ENCODE data around the gene CIROP.

DNA sequence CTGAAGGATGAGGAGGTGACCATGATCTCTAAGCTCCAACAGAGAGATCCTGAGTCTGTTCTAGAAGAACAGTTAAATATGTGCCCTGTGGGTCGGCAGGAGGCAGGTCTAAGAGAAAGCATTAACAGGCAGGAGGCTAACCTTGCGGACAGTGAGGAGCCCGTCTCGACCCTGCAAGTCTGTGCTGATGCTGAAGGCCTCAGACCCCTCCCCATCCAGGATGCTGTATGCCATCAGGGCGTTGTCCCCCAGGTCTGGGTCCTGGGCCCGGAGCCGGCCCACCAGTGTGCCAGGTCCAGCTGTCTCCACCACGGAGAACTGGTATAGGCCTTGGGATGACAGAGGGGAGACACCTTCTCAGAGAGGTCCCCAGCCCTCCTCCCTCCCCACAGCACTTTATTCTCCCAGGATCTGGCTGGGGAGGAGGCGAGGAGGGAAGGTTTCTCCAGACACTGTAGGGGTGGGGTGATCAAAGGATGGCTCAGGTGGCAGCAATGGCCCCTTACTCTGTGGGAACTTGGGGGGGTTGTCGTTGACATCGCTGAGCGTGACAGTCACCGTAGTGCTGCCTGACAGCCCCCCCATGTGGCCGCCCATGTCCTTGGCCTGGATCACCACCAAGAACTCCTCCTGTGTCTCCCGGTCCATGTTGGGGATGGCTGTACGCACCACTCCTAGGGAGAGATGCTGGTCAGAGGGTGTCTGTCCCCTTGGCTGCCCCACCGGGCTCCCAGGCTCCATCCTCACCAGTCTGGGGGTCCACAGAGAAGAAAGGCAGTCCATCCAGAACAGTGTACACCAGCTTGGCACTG, 50.6 kb downstream of the CIROP start:
- TF ChIP-seq, protein P1, sequence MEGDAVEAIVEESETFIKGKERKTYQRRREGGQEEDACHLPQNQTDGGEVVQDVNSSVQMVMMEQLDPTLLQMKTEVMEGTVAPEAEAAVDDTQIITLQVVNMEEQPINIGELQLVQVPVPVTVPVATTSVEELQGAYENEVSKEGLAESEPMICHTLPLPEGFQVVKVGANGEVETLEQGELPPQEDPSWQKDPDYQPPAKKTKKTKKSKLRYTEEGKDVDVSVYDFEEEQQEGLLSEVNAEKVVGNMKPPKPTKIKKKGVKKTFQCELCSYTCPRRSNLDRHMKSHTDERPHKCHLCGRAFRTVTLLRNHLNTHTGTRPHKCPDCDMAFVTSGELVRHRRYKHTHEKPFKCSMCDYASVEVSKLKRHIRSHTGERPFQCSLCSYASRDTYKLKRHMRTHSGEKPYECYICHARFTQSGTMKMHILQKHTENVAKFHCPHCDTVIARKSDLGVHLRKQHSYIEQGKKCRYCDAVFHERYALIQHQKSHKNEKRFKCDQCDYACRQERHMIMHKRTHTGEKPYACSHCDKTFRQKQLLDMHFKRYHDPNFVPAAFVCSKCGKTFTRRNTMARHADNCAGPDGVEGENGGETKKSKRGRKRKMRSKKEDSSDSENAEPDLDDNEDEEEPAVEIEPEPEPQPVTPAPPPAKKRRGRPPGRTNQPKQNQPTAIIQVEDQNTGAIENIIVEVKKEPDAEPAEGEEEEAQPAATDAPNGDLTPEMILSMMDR (IDR thresholded peaks at IDR 0.05; ENCODE audit: poor library complexity), result peak; percentile 11
- no peak for TF ChIP-seq EZH2 (IDR thresholded peaks at IDR 0.05; ENCODE audit: borderline replicate concordance)
- no peak for TF ChIP-seq EZH2phosphoT487 (IDR thresholded peaks at IDR 0.05; ENCODE audit: low read depth, severe bottlenecking, unreplicated experiment)
